Vagina (tissue), 2 donors: ENCODE measurements around the gene HPD.

Source experiments
- CTCF ChIP-seq, 3 experiments: fragments of 450-650 bp in 2 of 3; fragments of 200-600 bp in 1 of 3; sonication (generic) in 1 of 3; IDR thresholded peaks; one replicate each; pipeline ENCODE4 v1.5.1; 2017 to 2019; ENCODE audit warnings: antibody characterized with exemption in 3 of 3, mild to moderate bottlenecking in 2 of 3, moderate library complexity in 2 of 3
- POLR2A ChIP-seq, 2 donors: fragments of 450-650 bp; IDR thresholded peaks; one replicate each; pipeline ENCODE4 v1.6.1; 2017; ENCODE audit warnings: antibody characterized with exemption in 2 of 2, mild to moderate bottlenecking in 2 of 2, moderate library complexity in 2 of 2

- TF ChIP-seq CTCF (IDR thresholded peaks at IDR 0.05) (no peak), POLR2A (IDR thresholded peaks at IDR 0.05) (no peak)
Measured at GRCh38 chr12:121893961-121894460, 35.4 kb upstream of the HPD start.
